OCI-LY3 (cell line): ENCODE data around the gene UBE2G2.

ENCODE experiments used
- EZH2phosphoT487 ChIP-seq: fragments of 200-600 bp; shearing (Covaris generic); IDR thresholded peaks from 2 replicates; pipeline ENCODE4 v1.6.1; 2018; ENCODE audit warnings: antibody characterized with exemption, mixed run types, low read depth
- TF ChIP-seq, protein P1 (sequence below): fragments of 200-600, 300-600 bp; sonication (generic); IDR thresholded peaks from 2 replicates; pipeline ENCODE4 v1.5.1; 2014; ENCODE audit warnings: antibody characterized with exemption, low read length, low read depth

- TF ChIP-seq, protein P1, sequence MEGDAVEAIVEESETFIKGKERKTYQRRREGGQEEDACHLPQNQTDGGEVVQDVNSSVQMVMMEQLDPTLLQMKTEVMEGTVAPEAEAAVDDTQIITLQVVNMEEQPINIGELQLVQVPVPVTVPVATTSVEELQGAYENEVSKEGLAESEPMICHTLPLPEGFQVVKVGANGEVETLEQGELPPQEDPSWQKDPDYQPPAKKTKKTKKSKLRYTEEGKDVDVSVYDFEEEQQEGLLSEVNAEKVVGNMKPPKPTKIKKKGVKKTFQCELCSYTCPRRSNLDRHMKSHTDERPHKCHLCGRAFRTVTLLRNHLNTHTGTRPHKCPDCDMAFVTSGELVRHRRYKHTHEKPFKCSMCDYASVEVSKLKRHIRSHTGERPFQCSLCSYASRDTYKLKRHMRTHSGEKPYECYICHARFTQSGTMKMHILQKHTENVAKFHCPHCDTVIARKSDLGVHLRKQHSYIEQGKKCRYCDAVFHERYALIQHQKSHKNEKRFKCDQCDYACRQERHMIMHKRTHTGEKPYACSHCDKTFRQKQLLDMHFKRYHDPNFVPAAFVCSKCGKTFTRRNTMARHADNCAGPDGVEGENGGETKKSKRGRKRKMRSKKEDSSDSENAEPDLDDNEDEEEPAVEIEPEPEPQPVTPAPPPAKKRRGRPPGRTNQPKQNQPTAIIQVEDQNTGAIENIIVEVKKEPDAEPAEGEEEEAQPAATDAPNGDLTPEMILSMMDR: no peak
- no peak for TF ChIP-seq EZH2phosphoT487
Measured at GRCh38 chr21:44828362-44829056, 26.9 kb upstream of the UBE2G2 start.
